Gastrocnemius medialis (tissue), 4 donors: Measurements from ENCODE around the gene TMEM59L. TPM values are rescaled to one million over a fixed set of nuclear protein-coding genes. Genes with fewer than 3 reads are reported as not detected.
A peak's percentile ranks its signal among the peaks of the same experiment; 100 is the strongest.

Source experiments
- ATAC-seq, 2 donors: fragments of 150-250 bp; one replicate each; pipeline ENCODE4 v1.9.1; 2016
- DNase-seq, 2 donors: peaks; one replicate each; pipeline ENCODE4 v3.0.0-alpha.2; 2019
- H3K27ac ChIP-seq, 4 donors: fragments of 200-600 bp; sonication (generic); 1 replicate in 1 of 4; 2 replicates in 3 of 4; pipeline ENCODE4 v1.5.1; 2016 to 2018; ENCODE audit warnings: mild to moderate bottlenecking in 2 of 4, moderate library complexity in 1 of 4
- H3K27me3 ChIP-seq, 3 donors: fragments of 200-600 bp; sonication (generic) in 2 of 3; 1 replicate in 1 of 3; 2 replicates in 2 of 3; pipeline versions ENCODE4 v1.5.1 to v1.6.0; 2016 to 2019; ENCODE audit warnings: mild to moderate bottlenecking in 1 of 3, moderate library complexity in 1 of 3
- H3K36me3 ChIP-seq, 2 donors: fragments of 200-600 bp; sonication (generic) in 1 of 2; one replicate each; pipeline ENCODE4 v1.5.1; 2017 to 2018
- H3K4me1 ChIP-seq, 2 donors: fragments of 200-600 bp; sonication (generic) in 1 of 2; one replicate each; pipeline ENCODE4 v1.5.1; 2016 to 2017; ENCODE audit warnings: mild to moderate bottlenecking in 2 of 2
- H3K4me3 ChIP-seq, 4 donors: fragments of 200-600 bp; sonication (generic) in 3 of 4; 1 replicate in 1 of 4; 2 replicates in 3 of 4; pipeline ENCODE4 v1.5.1; 2016 to 2019; ENCODE audit warnings: mild to moderate bottlenecking in 2 of 4
- H3K9me3 ChIP-seq, 3 donors: fragments of 200-600 bp; sonication (generic) in 2 of 3; 1 replicate in 1 of 3; 2 replicates in 2 of 3; pipeline ENCODE4 v1.5.1; 2016 to 2019
- POLR2A ChIP-seq, 2 donors: fragments of 450-650 bp; IDR thresholded peaks; one replicate each; pipeline ENCODE4 v1.6.1; 2017; ENCODE audit warnings: antibody characterized with exemption in 2 of 2, mild to moderate bottlenecking in 2 of 2, moderate library complexity in 2 of 2
- in situ Hi-C, 4 donors: fragments of 200-750 bp; cut with MboI; loops; one replicate each; pipeline versions ENCODE4 v1.15.0 to v1.8.0; 2017; ENCODE audit warnings: low sequenced_read_pairs in 4 of 4
- intact Hi-C: fragments of 100-400 bp; cut with DNase I; formaldehyde crosslinking; loops from one replicate; pipeline ENCODE4 v1.15.1; 2023; ENCODE audit warnings: low total_unique reads
- total RNA-seq, 4 donors: library from RNA; depleted of rRNA; stranded (reverse); fragments of >200 nt; gene quantifications; one replicate each; pipeline versions ENCODE4 v1.1.0 to v1.2.3, GENCODE V29; 2016
- TF ChIP-seq, protein P1 (sequence below), 5 experiments: fragments of 450-650 bp in 3 of 5; fragments of 200-600 bp in 2 of 5; sonication (generic) in 2 of 5; IDR thresholded peaks in 4 of 5; conservative IDR thresholded peaks in 1 of 5; 1 replicate in 4 of 5; 2 replicates in 1 of 5; pipeline ENCODE4 v1.5.1; 2016 to 2019; ENCODE audit warnings: antibody characterized with exemption in 5 of 5, mild to moderate bottlenecking in 3 of 5, moderate library complexity in 3 of 5

TMEM59L gene
- total RNA-seq, 4 donors from 2014 or later, result 0.20 to 2.1 (median 0.36) TPM; not detected in 1

GRCh38 chr19:18658366-18658855 lies 45.7 kb downstream of the TMEM59L start:
- no peak for TF ChIP-seq POLR2A (IDR thresholded peaks at IDR 0.05)
- TF ChIP-seq, protein P1, sequence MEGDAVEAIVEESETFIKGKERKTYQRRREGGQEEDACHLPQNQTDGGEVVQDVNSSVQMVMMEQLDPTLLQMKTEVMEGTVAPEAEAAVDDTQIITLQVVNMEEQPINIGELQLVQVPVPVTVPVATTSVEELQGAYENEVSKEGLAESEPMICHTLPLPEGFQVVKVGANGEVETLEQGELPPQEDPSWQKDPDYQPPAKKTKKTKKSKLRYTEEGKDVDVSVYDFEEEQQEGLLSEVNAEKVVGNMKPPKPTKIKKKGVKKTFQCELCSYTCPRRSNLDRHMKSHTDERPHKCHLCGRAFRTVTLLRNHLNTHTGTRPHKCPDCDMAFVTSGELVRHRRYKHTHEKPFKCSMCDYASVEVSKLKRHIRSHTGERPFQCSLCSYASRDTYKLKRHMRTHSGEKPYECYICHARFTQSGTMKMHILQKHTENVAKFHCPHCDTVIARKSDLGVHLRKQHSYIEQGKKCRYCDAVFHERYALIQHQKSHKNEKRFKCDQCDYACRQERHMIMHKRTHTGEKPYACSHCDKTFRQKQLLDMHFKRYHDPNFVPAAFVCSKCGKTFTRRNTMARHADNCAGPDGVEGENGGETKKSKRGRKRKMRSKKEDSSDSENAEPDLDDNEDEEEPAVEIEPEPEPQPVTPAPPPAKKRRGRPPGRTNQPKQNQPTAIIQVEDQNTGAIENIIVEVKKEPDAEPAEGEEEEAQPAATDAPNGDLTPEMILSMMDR (IDR thresholded peaks at IDR 0.05 in 4 of 5, conservative IDR thresholded peaks at IDR 0.05 in 1 of 5), result no peak
- no peaks in the 10 kb centered on the region for H3K27me3 ChIP-seq
- in situ Hi-C loops, result no loop called here
- ATAC-seq (no peak), DNase-seq (no peak)
- H3K9me3 ChIP-seq, result no peaks in the 10 kb centered on the region
- intact Hi-C loops, result no loop called here
- H3K4me1 ChIP-seq, result peaks cover 48 to 58% of the 10 kb centered on the region in 2 donors
- H3K36me3 ChIP-seq, result no peaks in the 10 kb centered on the region
- peak overlapping the region; percentile 71 to 86 (median 82) for H3K27ac ChIP-seq
- no peak overlapping the region for H3K4me3 ChIP-seq

- H3K27ac ChIP-seq, result peak overlapping the region; percentile 71 to 86 (median 82)
- no peaks in the 10 kb centered on the region for H3K36me3 ChIP-seq
- TF ChIP-seq, protein P1 (IDR thresholded peaks at IDR 0.05 in 4 of 5, conservative IDR thresholded peaks at IDR 0.05 in 1 of 5), result no peak
- TF ChIP-seq POLR2A (IDR thresholded peaks at IDR 0.05), result peak in 1 of 2 donors; percentile 28
- H3K4me1 ChIP-seq, result peaks cover 50 to 63% of the 10 kb centered on the region in 2 donors
- H3K9me3 ChIP-seq, result no peaks in the 10 kb centered on the region
- ATAC-seq (peak in 1 of 2 donors; percentile 38), DNase-seq (no peak)
- intact Hi-C loops, result no loop called here
- H3K4me3 ChIP-seq, result peak overlapping the region in 3 of 4 donors; percentile 16 to 41 (median 22)
- no peaks in the 10 kb centered on the region for H3K27me3 ChIP-seq
- in situ Hi-C loops, result no loop called here
These were observed 46.8 kb downstream of the TMEM59L start for GRCh38 chr19:18659281-18660050.

- ATAC-seq (peak; percentile 75 to 78), DNase-seq (peak; percentile 77 to 81)
- TF ChIP-seq, protein P1 (IDR thresholded peaks at IDR 0.05 in 4 of 5, conservative IDR thresholded peaks at IDR 0.05 in 1 of 5), result no peak
- peak in 1 of 2 donors; percentile 23 for TF ChIP-seq POLR2A (IDR thresholded peaks at IDR 0.05)
- Histone ChIP-seq H3K4me3 (peak overlapping the region in 3 of 4 donors; percentile 16 to 41 (median 22)), H3K9me3 (no peaks in the 10 kb centered on the region), H3K27me3 (no peaks in the 10 kb centered on the region), H3K27ac (peak overlapping the region; percentile 71 to 86 (median 82)), H3K36me3 (no peaks in the 10 kb centered on the region), H3K4me1 (peaks cover 50 to 63% of the 10 kb centered on the region in 2 donors)
- intact Hi-C loops, result no loop called here
- in situ Hi-C loops, result no loop called here
These were observed 47.6 kb downstream of the TMEM59L start for GRCh38 chr19:18660051-18660910.

GRCh38 chr19:18660939-18661670 lies 48.4 kb downstream of the TMEM59L start:
- peak overlapping the region in 1 of 4 donors; percentile 41 for H3K4me3 ChIP-seq
- intact Hi-C loops, result no loop called here
- TF ChIP-seq, protein P1 (IDR thresholded peaks at IDR 0.05 in 4 of 5, conservative IDR thresholded peaks at IDR 0.05 in 1 of 5), result no peak
- no peak for TF ChIP-seq POLR2A (IDR thresholded peaks at IDR 0.05)
- no peaks in the 10 kb centered on the region for H3K9me3 ChIP-seq
- in situ Hi-C loops, result no loop called here
- no peak for DNase-seq
- peak overlapping the region; percentile 71 to 86 (median 82) for H3K27ac ChIP-seq
- no peaks in the 10 kb centered on the region for H3K27me3 ChIP-seq
- no peak for ATAC-seq
- H3K36me3 ChIP-seq, result no peaks in the 10 kb centered on the region
- H3K4me1 ChIP-seq, result peaks cover 50 to 69% of the 10 kb centered on the region in 2 donors
